Measurements from ENCODE around the gene MAEA.

DNA sequence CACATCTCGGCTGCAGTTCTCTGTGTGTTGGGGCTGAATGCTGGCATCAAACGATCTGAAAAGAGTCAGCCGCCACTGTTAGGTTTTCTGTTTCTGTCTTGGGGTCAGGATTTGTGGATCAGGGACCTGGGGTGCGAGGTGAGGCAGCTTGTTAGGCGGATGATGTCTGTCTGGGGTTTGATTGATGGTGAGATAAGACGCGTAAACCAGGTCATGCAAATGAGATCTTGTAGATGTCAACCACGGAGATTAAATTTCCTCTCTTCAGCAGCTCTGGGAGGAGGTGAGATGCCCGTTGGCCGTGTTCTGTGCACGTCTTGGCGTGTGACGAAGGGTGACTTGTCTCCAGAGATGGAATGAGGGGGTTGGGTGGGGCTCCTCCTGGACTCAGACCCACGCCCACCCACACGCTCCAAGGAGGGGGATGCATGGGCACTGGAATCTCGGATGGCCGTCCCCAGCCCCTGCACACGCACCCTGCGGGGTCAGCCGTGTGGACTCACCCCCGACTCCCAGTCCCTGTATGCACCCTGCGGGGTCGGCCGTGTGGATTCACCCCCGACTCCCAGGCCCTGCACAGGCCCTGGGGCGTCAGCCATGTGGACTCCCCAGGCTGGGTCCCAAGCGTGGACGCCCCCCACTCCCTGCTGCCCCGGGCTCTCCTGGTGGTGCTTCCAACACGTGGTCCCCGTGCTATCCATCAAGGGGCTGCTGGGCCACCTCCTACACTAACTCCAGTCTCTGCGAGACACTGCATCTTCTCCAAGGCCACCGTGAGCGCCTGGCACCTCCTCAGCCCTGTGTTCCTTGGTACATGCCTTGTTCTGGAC lies 41.3 kb downstream of the MAEA start:
- TF ChIP-seq, protein P1, sequence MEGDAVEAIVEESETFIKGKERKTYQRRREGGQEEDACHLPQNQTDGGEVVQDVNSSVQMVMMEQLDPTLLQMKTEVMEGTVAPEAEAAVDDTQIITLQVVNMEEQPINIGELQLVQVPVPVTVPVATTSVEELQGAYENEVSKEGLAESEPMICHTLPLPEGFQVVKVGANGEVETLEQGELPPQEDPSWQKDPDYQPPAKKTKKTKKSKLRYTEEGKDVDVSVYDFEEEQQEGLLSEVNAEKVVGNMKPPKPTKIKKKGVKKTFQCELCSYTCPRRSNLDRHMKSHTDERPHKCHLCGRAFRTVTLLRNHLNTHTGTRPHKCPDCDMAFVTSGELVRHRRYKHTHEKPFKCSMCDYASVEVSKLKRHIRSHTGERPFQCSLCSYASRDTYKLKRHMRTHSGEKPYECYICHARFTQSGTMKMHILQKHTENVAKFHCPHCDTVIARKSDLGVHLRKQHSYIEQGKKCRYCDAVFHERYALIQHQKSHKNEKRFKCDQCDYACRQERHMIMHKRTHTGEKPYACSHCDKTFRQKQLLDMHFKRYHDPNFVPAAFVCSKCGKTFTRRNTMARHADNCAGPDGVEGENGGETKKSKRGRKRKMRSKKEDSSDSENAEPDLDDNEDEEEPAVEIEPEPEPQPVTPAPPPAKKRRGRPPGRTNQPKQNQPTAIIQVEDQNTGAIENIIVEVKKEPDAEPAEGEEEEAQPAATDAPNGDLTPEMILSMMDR (IDR thresholded peaks at IDR 0.05), result no peak
- TF ChIP-seq EP300 (IDR thresholded peaks at IDR 0.05) (no peak), POLR2AphosphoS5 (IDR thresholded peaks at IDR 0.05) (no peak), POLR2A (IDR thresholded peaks at IDR 0.05) (no peak)
